PFSK-1 (cell line): ENCODE data around the gene AGPAT4.

ENCODE experiments used
- FOXP2 ChIP-seq: optimal IDR thresholded peaks from 2 replicates; pipeline ENCODE3; 2011; ENCODE audit warnings: borderline replicate concordance, control low read depth, inconsistent platforms; ENCODE audit not compliant: insufficient read depth; ENCODE audit errors: extremely low read length, extremely low read depth
- POLR2AphosphoS5 ChIP-seq: IDR thresholded peaks from 2 replicates; pipeline ENCODE4 v1.6.1; 2012; ENCODE audit warnings: low read depth, mild to moderate bottlenecking, control low read depth, low read length, moderate library complexity
- REST ChIP-seq, 2 experiments: IDR thresholded peaks; 2 replicates each; pipeline versions ENCODE4 v1.6.1 to v1.8.0; 2011 to 2012; ENCODE audit warnings: low read depth in 2 of 2, low read length in 2 of 2, control low read depth in 1 of 2, inconsistent platforms in 1 of 2, mild to moderate bottlenecking in 1 of 2, moderate library complexity in 1 of 2; ENCODE audit not compliant: insufficient read depth in 1 of 2
- SIN3A ChIP-seq: IDR thresholded peaks from 2 replicates; pipeline ENCODE4 v1.6.1; 2012; ENCODE audit warnings: mild to moderate bottlenecking, low read length, moderate library complexity, borderline replicate concordance; ENCODE audit not compliant: insufficient read depth
- TAF1 ChIP-seq: IDR thresholded peaks from 2 replicates; pipeline ENCODE4 v1.6.1; 2012; ENCODE audit warnings: low read length, control low read depth, borderline replicate concordance; ENCODE audit not compliant: insufficient read depth

The AGPAT4 gene

GRCh38 chr6:161239001-161239400, 34.9 kb downstream of the AGPAT4 start:
- no peak for TF ChIP-seq POLR2AphosphoS5
- TF ChIP-seq TAF1: no peak
- no peak for TF ChIP-seq SIN3A
- TF ChIP-seq FOXP2: no peak
- TF ChIP-seq REST (IDR thresholded peaks at IDR 0.05; ENCODE audit: insufficient read depth in 1 of 2, low read depth in 2 of 2, low read length in 2 of 2): no peak

- no peak for TF ChIP-seq FOXP2
- TF ChIP-seq REST (IDR thresholded peaks at IDR 0.05; ENCODE audit: insufficient read depth in 1 of 2, low read depth in 2 of 2, low read length in 2 of 2): no peak
- TF ChIP-seq SIN3A: no peak
- TF ChIP-seq POLR2AphosphoS5: no peak
- no peak for TF ChIP-seq TAF1
Observed at GRCh38 chr6:161238500-161238899, 35.4 kb downstream of the AGPAT4 start.

GRCh38 chr6:161238081-161238480, 35.8 kb downstream of the AGPAT4 start:
- TF ChIP-seq POLR2AphosphoS5 (no peak), REST (IDR thresholded peaks at IDR 0.05; ENCODE audit: insufficient read depth in 1 of 2, low read depth in 2 of 2, low read length in 2 of 2) (no peak), TAF1 (no peak), FOXP2 (no peak), SIN3A (no peak)

- TF ChIP-seq REST (IDR thresholded peaks at IDR 0.05; ENCODE audit: insufficient read depth in 1 of 2, low read depth in 2 of 2, low read length in 2 of 2): no peak
- no peak for TF ChIP-seq POLR2AphosphoS5
- no peak for TF ChIP-seq TAF1
- TF ChIP-seq FOXP2: no peak
- no peak for TF ChIP-seq SIN3A
Observed at GRCh38 chr6:161237176-161237575, 36.7 kb downstream of the AGPAT4 start.
